Measurements from ENCODE around the gene TMEM151B. TPM values are rescaled to one million over a fixed set of nuclear protein-coding genes. Genes with fewer than 3 reads are reported as not detected.

TMEM151B gene
- total RNA-seq, 2 donors from 2014 or later: not detected

GRCh38 chr6:44329858-44330257 is 59.6 kb downstream of the TMEM151B start:
- DNase-seq (ENCODE audit: low spot score): no peak
- Histone ChIP-seq H3K9me3 (no peaks in the 10 kb centered on the region), H3K4me3 (no peak overlapping the region), H3K4me1 (ENCODE audit: control insufficient read depth in 1 of 2, low read depth in 2 of 2) (no peaks in the 10 kb centered on the region), H3K36me3 (no peaks in the 10 kb centered on the region), H3K27me3 (replicated peaks; ENCODE audit: insufficient read depth) (no peaks in the 10 kb centered on the region), H3K27ac (no peak overlapping the region)
- ATAC-seq (ENCODE audit: insufficient number of reproducible peaks, low FRiP score, low read depth): no peak
- no peak for TF ChIP-seq CTCF (IDR thresholded peaks at IDR 0.05)

GRCh38 chr6:44332585-44332984 is 62.3 kb downstream of the TMEM151B start:
- ATAC-seq (ENCODE audit: insufficient number of reproducible peaks, low FRiP score, low read depth) (no peak), DNase-seq (ENCODE audit: low spot score) (no peak)
- no peak overlapping the region for H3K4me3 ChIP-seq
- no peaks in the 10 kb centered on the region for H3K4me1 ChIP-seq (ENCODE audit: control insufficient read depth in 1 of 2, low read depth in 2 of 2)
- no peaks in the 10 kb centered on the region for H3K36me3 ChIP-seq
- no peaks in the 10 kb centered on the region for H3K9me3 ChIP-seq
- no peak for TF ChIP-seq CTCF (IDR thresholded peaks at IDR 0.05)
- H3K27ac ChIP-seq: no peak overlapping the region
- no peaks in the 10 kb centered on the region for H3K27me3 ChIP-seq (replicated peaks; ENCODE audit: insufficient read depth)

DNA sequence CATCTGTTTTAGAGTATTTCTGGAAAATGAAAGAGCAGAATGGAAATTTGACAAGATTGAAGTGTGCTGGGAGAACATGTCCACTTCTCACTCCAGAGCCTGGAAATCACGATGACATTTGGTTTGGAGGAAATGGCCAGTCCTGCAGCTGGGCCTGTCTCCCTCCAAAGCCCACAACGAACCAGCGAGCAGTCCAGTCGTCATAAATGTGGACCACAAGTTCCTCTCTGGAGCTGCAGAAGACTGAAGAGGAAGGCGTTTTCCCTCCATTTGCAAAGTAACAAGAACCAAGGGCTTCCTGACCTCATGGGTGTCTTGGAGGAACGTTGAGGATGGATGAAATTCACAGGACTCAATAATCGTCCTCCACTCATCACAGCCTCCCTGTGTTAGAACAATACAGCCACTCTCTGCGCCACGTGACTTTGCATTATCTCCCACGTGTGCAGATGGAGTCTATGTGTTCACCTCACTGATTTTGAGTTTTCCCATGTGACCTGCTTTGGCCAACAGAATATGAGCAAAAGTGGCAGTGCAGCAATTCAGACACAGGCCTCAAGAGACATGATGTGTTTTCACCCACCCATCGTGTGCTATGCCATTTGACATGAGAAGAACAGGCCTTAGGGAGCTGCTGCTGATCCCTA is 63.1 kb downstream of the TMEM151B start:
- DNase-seq (ENCODE audit: low spot score): no peak
- H3K36me3 ChIP-seq: no peaks in the 10 kb centered on the region
- no peaks in the 10 kb centered on the region for H3K9me3 ChIP-seq
- no peak overlapping the region for H3K27ac ChIP-seq
- peaks cover 0 to 2% of the 10 kb centered on the region in 2 donors for H3K4me1 ChIP-seq (ENCODE audit: control insufficient read depth in 1 of 2, low read depth in 2 of 2)
- TF ChIP-seq CTCF (IDR thresholded peaks at IDR 0.05): no peak
- ATAC-seq (ENCODE audit: insufficient number of reproducible peaks, low FRiP score, low read depth): no peak
- no peaks in the 10 kb centered on the region for H3K27me3 ChIP-seq (replicated peaks; ENCODE audit: insufficient read depth)
- H3K4me3 ChIP-seq: no peak overlapping the region

DNA sequence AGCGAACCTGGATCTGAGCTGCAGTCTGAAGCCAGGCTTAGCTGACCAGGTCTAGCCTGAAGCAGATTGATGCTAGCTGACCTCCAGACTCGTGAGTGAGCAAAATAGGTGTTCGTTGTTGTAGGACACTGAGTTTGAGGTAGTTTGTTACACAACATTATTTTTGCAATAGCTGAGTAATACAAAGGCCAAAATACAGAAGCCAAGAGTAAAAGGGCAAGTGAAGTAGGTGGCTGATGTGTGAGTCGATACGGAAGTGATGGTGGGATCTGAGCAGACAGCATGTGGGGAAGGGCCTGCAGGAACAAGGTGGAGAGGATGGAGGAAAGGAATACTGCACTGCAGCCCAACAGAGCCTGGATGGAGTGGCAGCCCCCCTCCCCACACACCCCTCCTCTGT is 63.7 kb downstream of the TMEM151B start:
- Histone ChIP-seq H3K27ac (no peak overlapping the region), H3K4me1 (ENCODE audit: control insufficient read depth in 1 of 2, low read depth in 2 of 2) (peaks cover 0 to 7% of the 10 kb centered on the region in 2 donors), H3K36me3 (no peaks in the 10 kb centered on the region), H3K27me3 (replicated peaks; ENCODE audit: insufficient read depth) (no peaks in the 10 kb centered on the region), H3K9me3 (no peaks in the 10 kb centered on the region), H3K4me3 (no peak overlapping the region)
- DNase-seq (ENCODE audit: low spot score) (no peak), ATAC-seq (ENCODE audit: insufficient number of reproducible peaks, low FRiP score, low read depth) (no peak)
- no peak for TF ChIP-seq CTCF (IDR thresholded peaks at IDR 0.05)

GRCh38 chr6:44335631-44336030 is 65.4 kb downstream of the TMEM151B start:
- peaks cover 0 to 15% of the 10 kb centered on the region in 2 donors for H3K4me1 ChIP-seq (ENCODE audit: control insufficient read depth in 1 of 2, low read depth in 2 of 2)
- H3K27me3 ChIP-seq (replicated peaks; ENCODE audit: insufficient read depth): no peaks in the 10 kb centered on the region

More at GRCh38 chr6:44335631-44336030, 65.4 kb downstream of the TMEM151B start:
- H3K9me3 ChIP-seq: no peaks in the 10 kb centered on the region
- no peak overlapping the region for H3K4me3 ChIP-seq
- no peak for DNase-seq (ENCODE audit: low spot score)
- no peak for ATAC-seq (ENCODE audit: insufficient number of reproducible peaks, low FRiP score, low read depth)
- TF ChIP-seq CTCF (IDR thresholded peaks at IDR 0.05): no peak
- H3K27ac ChIP-seq: no peak overlapping the region
- no peaks in the 10 kb centered on the region for H3K36me3 ChIP-seq

All from thoracic aorta (tissue), 2 donors.